ENCODE data around the gene FSD1L.

FSD1L gene

GRCh38 chr9:105457560-105458294 is 9.9 kb downstream of the FSD1L start:
- H3K4me3 ChIP-seq, result no peak overlapping the region
- no peak for TF ChIP-seq CTCF (IDR thresholded peaks at IDR 0.05)
- H3K27ac ChIP-seq, result peak overlapping the region in 1 of 2 donors; percentile 11
- DNase-seq (ENCODE audit: low spot score), result no peak

GRCh38 chr9:105458404-105458803 is 10.6 kb downstream of the FSD1L start:
- Histone ChIP-seq H3K4me3 (no peak overlapping the region), H3K27ac (no peak overlapping the region)
- no peak for TF ChIP-seq CTCF (IDR thresholded peaks at IDR 0.05)
- DNase-seq (ENCODE audit: low spot score), result no peak

DNA sequence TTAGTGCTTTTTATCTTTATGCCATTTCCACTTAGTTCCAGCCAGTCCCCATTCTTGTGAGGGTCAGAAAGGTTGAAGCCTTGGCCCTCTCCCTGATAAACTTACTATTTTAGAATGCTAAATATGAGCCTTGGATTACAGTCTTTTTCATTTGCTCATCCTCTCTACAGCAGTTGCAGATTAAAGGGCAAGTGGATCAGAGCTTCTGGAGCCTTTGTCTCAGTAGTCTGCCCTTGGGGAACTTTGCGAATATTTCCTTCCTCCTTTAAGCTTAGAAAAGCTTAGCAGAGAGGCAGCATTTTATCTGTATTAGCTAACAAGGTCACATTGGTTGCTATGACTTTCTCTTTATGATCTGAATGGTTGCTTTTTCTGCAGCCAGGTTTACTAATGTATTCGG is 11.5 kb downstream of the FSD1L start:
- no peak for TF ChIP-seq CTCF (IDR thresholded peaks at IDR 0.05)
- H3K27ac ChIP-seq, result no peak overlapping the region
- no peak for DNase-seq (ENCODE audit: low spot score)
- H3K4me3 ChIP-seq, result no peak overlapping the region

DNA sequence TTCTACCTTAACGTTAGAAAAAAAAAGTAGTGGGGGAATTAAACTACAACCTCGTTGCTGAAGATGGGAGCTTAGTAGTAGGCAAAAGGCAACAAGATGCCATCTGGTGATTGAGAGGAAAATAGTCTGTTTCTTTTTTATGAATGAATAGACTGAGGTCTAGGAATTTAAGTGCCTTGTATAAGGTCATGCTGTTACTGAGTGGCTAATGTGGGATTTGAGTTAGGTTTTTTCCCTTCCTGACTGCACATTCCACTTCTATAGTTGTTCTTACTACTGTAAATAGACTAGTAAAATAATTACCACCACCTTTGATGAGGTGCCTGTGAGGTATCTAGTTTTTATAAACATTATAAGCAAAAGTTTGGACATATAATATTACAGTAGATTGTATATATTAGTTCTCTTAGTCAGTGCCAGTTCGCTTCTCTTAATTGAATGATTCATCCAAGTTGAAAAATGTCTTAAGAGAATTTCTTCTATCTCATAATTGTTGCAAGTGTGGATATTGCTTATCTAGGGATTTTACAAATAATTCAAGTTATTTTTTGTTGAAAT is 19.1 kb downstream of the FSD1L start:
- H3K4me3 ChIP-seq, result no peak overlapping the region
- no peak overlapping the region for H3K27ac ChIP-seq
- TF ChIP-seq CTCF (IDR thresholded peaks at IDR 0.05), result no peak
- DNase-seq (ENCODE audit: low spot score), result no peak

DNA sequence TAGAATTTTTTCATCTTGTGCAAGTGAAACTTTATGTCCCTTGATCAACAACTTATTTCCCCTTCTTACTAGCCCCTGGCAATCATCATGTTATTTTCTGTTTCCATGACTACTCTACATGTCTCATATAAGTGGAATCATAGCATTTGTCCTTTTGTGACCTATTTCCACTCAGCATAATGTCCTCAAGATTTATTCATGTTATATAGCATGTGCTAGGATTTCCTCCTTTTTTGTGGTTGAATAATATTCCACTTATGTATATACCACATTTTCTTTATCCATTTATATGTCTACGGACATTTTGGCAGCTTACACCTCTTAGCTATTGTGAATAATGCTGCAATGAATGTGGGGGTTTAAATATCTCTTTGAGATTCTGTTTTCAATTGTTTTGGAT is 21.0 kb downstream of the FSD1L start:
- TF ChIP-seq CTCF (IDR thresholded peaks at IDR 0.05), result no peak
- DNase-seq (ENCODE audit: low spot score), result no peak
- no peak overlapping the region for H3K4me3 ChIP-seq
- no peak overlapping the region for H3K27ac ChIP-seq

- Histone ChIP-seq H3K4me3 (no peak overlapping the region), H3K27ac (no peak overlapping the region)
- DNase-seq (ENCODE audit: low spot score), result no peak
- no peak for TF ChIP-seq CTCF (IDR thresholded peaks at IDR 0.05)
These were observed 25.4 kb downstream of the FSD1L start for GRCh38 chr9:105473221-105473620.

DNA sequence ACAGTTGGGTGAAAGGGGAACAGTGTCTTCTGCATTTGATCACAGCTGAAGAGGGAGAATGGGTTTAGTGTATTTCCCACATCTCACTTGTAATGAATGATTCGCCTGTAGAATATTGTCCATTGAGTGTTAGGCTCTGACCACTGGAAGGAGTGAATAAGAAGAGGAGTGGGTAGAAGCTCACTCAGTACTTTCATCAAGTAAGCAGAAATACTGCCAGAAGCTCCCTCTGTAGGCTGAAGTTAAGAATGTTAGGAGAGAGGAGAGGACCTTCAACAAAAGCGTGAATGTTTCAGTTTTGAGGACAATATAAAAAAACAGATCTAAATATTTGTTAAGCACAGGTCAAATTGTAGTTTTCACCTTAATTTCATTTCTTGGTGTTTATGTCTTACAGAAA is 27.5 kb downstream of the FSD1L start:
- DNase-seq (ENCODE audit: low spot score), result no peak
- Histone ChIP-seq H3K27ac (no peak overlapping the region), H3K4me3 (no peak overlapping the region)
- TF ChIP-seq CTCF (IDR thresholded peaks at IDR 0.05), result no peak

All from coronary artery (tissue), 2 donors.